ENCODE data around the gene YY1. TPM values are rescaled to one million over a fixed set of nuclear protein-coding genes. Genes with fewer than 3 reads are reported as not detected.
A peak's percentile ranks its signal among the peaks of the same experiment; 100 is the strongest.

The YY1 gene
- total and polyA plus RNA-seq, 9 of the 15 experiments (the other 6 are each of a cell fraction or from before 2014, with no cell fraction given): 20.8 to 74.2 (median 46.7) TPM

DNA sequence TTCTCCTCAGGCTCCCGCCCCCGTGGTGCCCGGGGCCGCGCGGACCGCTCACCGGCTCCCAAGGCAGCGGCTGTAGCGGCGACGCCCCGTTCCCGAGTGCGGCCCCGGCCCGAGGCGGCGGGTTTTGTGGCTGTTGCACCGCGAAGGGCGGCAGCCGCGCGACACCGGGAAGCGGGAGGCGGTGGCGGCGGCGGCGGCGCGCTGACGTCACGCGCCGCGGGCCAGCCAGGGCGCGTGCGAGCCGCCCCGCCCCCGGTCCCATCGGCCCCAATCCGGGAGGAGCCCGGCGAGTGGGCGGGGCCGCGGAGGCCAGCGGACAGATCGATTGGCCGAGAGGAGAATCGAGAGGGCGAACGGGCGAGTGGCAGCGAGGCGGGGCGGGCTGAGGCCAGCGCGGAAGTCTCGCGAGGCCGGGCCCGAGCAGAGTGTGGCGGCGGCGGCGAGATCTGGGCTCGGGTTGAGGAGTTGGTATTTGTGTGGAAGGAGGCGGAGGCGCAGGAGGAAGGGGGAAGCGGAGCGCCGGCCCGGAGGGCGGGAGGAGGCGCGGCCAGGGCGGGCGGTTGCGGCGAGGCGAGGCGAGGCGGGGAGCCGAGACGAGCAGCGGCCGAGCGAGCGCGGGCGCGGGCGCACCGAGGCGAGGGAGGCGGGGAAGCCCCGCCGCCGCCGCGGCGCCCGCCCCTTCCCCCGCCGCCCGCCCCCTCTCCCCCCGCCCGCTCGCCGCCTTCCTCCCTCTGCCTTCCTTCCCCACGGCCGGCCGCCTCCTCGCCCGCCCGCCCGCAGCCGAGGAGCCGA, at the start of gene YY1 (continued):
- TF ChIP-seq ELF4 (CRISPR knock-in tag; IDR thresholded peaks at IDR 0.05): no peak
- TF ChIP-seq CBFB (CRISPR knock-in tag; IDR thresholded peaks at IDR 0.05): no peak
- TF ChIP-seq, protein P1, sequence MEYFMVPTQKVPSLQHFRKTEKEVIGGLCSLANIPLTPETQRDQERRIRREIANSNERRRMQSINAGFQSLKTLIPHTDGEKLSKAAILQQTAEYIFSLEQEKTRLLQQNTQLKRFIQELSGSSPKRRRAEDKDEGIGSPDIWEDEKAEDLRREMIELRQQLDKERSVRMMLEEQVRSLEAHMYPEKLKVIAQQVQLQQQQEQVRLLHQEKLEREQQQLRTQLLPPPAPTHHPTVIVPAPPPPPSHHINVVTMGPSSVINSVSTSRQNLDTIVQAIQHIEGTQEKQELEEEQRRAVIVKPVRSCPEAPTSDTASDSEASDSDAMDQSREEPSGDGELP (CRISPR knock-in tag; IDR thresholded peaks at IDR 0.05; ENCODE audit: borderline replicate concordance): 0 out of 2 replicates have a peak, but pooled peaks have one; percentile 17
- TF ChIP-seq MTA3 (IDR thresholded peaks at IDR 0.05; ENCODE audit: borderline replicate concordance): peak; percentile 49; the same call in 1 of the 2 replicates
- TF ChIP-seq KDM4B (IDR thresholded peaks at IDR 0.05; ENCODE audit: borderline replicate concordance in 2 of 2, low read depth in 1 of 2): no peak
- TF ChIP-seq COPS2 (conservative IDR thresholded peaks at IDR 0.05): no peak
- peak; percentile 99 for TF ChIP-seq RBM25 (IDR thresholded peaks at IDR 0.05; ENCODE audit: low read depth, low read length, severe bottlenecking)
- no peak for TF ChIP-seq FOXK2 (conservative IDR thresholded peaks at IDR 0.05 in 1 of 2, IDR thresholded peaks at IDR 0.05 in 1 of 2; ENCODE audit: low read depth in 2 of 2)
- TF ChIP-seq, protein P2, sequence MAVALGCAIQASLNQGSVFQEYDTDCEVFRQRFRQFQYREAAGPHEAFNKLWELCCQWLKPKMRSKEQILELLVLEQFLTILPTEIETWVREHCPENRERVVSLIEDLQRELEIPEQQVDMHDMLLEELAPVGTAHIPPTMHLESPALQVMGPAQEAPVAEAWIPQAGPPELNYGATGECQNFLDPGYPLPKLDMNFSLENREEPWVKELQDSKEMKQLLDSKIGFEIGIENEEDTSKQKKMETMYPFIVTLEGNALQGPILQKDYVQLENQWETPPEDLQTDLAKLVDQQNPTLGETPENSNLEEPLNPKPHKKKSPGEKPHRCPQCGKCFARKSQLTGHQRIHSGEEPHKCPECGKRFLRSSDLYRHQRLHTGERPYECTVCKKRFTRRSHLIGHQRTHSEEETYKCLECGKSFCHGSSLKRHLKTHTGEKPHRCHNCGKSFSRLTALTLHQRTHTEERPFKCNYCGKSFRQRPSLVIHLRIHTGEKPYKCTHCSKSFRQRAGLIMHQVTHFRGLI (CRISPR knock-in tag; IDR thresholded peaks at IDR 0.05): no peak
- TF ChIP-seq MCM7 (IDR thresholded peaks at IDR 0.05): no peak
- TF ChIP-seq, protein P3, sequence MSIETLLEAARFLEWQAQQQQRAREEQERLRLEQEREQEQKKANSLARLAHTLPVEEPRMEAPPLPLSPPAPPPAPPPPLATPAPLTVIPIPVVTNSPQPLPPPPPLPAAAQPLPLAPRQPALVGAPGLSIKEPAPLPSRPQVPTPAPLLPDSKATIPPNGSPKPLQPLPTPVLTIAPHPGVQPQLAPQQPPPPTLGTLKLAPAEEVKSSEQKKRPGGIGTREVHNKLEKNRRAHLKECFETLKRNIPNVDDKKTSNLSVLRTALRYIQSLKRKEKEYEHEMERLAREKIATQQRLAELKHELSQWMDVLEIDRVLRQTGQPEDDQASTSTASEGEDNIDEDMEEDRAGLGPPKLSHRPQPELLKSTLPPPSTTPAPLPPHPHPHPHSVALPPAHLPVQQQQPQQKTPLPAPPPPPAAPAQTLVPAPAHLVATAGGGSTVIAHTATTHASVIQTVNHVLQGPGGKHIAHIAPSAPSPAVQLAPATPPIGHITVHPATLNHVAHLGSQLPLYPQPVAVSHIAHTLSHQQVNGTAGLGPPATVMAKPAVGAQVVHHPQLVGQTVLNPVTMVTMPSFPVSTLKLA (conservative IDR thresholded peaks at IDR 0.05): peak in 1 of 2 experiments; percentile 36; a peak in 1 of 4 replicates
- TF ChIP-seq BHLHE40 (IDR thresholded peaks at IDR 0.05; ENCODE audit: low read length): 0 out of 2 replicates have a peak, but pooled peaks have one; percentile 8
- TF ChIP-seq ATF1 (CRISPR knock-in tag; IDR thresholded peaks at IDR 0.05): no peak
- TF ChIP-seq ATF1 (tag; IDR thresholded peaks at IDR 0.05): peak; percentile 18; the same call in 1 of the 2 replicates
- TF ChIP-seq, protein P4, sequence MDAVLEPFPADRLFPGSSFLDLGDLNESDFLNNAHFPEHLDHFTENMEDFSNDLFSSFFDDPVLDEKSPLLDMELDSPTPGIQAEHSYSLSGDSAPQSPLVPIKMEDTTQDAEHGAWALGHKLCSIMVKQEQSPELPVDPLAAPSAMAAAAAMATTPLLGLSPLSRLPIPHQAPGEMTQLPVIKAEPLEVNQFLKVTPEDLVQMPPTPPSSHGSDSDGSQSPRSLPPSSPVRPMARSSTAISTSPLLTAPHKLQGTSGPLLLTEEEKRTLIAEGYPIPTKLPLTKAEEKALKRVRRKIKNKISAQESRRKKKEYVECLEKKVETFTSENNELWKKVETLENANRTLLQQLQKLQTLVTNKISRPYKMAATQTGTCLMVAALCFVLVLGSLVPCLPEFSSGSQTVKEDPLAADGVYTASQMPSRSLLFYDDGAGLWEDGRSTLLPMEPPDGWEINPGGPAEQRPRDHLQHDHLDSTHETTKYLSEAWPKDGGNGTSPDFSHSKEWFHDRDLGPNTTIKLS (IDR thresholded peaks at IDR 0.05; ENCODE audit: borderline replicate concordance, low read depth): peak; percentile 77
- no peak for TF ChIP-seq HDAC3 (IDR thresholded peaks at IDR 0.05; ENCODE audit: borderline replicate concordance, partially characterized antibody)
- no peak for TF ChIP-seq NR2C2 (CRISPR knock-in tag; IDR thresholded peaks at IDR 0.05)
- TF ChIP-seq NR2C2 (tag; IDR thresholded peaks at IDR 0.05): peak; percentile 5; the same call in 1 of the 2 replicates
